Measurements from ENCODE around the gene GPR156. TPM values are rescaled to one million over a fixed set of nuclear protein-coding genes. Genes with fewer than 3 reads are reported as not detected.
A peak's percentile ranks its signal among the peaks of the same experiment; 100 is the strongest.

The GPR156 gene
- total RNA-seq, 1 experiment from 2014 or later: 0.15 TPM

DNA sequence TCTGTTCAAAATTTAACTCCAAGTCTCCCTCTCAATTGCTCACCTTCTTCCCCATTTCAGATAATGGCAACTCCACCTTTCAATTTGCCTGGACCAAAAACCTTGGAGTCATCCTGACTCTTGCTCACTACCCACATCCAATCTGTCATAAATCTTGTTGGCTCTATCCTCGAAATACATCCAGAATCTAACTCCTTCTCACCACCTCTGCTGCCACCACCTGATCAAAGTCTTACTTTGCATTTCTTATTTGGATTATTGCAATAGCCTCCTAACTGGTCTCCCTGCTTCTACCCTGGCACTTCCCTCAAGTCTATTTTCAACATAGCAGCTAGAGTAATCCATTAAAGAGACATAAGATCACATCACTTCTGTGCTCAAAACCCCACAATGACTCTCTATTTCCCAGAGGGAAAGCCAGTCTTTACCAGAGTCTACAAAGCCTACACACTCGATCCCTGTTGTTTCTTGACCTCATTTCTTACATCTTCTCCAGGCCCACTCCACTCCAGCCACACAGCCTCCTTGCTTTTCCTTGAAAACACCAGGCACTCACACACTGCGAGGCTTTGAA, 86.6 kb downstream of the GPR156 start:
- H2AFZ ChIP-seq (ENCODE audit: low read depth, low read length, poor library complexity, severe bottlenecking): no peak overlapping the region

More for the DNA sequence above, 86.6 kb downstream of the GPR156 start:
- Histone ChIP-seq H3K4me2 (ENCODE audit: low read length) (no peak overlapping the region), H3K9me2 (ENCODE audit: insufficient read depth) (no peaks in the 10 kb centered on the region), H3K4me3 (replicated peaks in 1 of 2; ENCODE audit: low read depth in 1 of 2, low read length in 2 of 2) (no peak overlapping the region), H3K4me1 (ENCODE audit: control insufficient read depth in 1 of 2, insufficient read depth in 2 of 2, low read length in 2 of 2) (no peaks in the 10 kb centered on the region), H4K20me1 (ENCODE audit: insufficient read depth) (no peaks in the 10 kb centered on the region), H3K9ac (ENCODE audit: low read length) (no peak overlapping the region), H3K27me3 (ENCODE audit: insufficient read depth, low read length) (no peaks in the 10 kb centered on the region), H3K79me2 (ENCODE audit: insufficient read depth, low read length) (no peaks in the 10 kb centered on the region), H3K9me3 (ENCODE audit: control insufficient read depth in 1 of 2, insufficient read depth in 1 of 2, low read depth in 1 of 2, low read length in 2 of 2) (no peaks in the 10 kb centered on the region), H3K36me3 (ENCODE audit: control insufficient read depth in 1 of 2, insufficient read depth in 2 of 2, low read length in 2 of 2) (no peaks in the 10 kb centered on the region), H3K27ac (ENCODE audit: low read depth, low read length) (no peak overlapping the region)
- RAD21 ChIA-PET (ENCODE audit: low non-redundant PET in 1 of 2, low total read pairs in 2 of 2, uncharacterized antibody in 2 of 2, unreplicated experiment in 2 of 2): no interaction called here
- DNase-seq (ENCODE audit: low read depth, low spot score): peak; percentile 8
- CTCF ChIA-PET: interaction anchor here (1.0 kb wide), 1 partner anchor 11 kb away, joined by 3 read pairs; no protein-coding TSS in a partner anchor
- no TSS peak for BruUV-seq (replicated peaks)
- intact Hi-C loops (cut with micrococcal nuclease): loop anchor here (5.0 kb wide), 1 partner anchor 376 kb away; no protein-coding TSS in a partner anchor
- POLR2A ChIA-PET: no interaction called here
- TF ChIP-seq, protein P1, sequence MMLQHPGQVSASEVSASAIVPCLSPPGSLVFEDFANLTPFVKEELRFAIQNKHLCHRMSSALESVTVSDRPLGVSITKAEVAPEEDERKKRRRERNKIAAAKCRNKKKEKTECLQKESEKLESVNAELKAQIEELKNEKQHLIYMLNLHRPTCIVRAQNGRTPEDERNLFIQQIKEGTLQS (IDR thresholded peaks at IDR 0.05): no peak
- TF ChIP-seq ZNF274 (IDR thresholded peaks at IDR 0.05; ENCODE audit: low read depth, low read length): no peak
- no peak for TF ChIP-seq EZH2phosphoT487 (IDR thresholded peaks at IDR 0.05; ENCODE audit: borderline replicate concordance)
- peak; percentile 72 for TF ChIP-seq RAD21 (IDR thresholded peaks at IDR 0.05; ENCODE audit: low read depth)
- TF ChIP-seq, protein P2, sequence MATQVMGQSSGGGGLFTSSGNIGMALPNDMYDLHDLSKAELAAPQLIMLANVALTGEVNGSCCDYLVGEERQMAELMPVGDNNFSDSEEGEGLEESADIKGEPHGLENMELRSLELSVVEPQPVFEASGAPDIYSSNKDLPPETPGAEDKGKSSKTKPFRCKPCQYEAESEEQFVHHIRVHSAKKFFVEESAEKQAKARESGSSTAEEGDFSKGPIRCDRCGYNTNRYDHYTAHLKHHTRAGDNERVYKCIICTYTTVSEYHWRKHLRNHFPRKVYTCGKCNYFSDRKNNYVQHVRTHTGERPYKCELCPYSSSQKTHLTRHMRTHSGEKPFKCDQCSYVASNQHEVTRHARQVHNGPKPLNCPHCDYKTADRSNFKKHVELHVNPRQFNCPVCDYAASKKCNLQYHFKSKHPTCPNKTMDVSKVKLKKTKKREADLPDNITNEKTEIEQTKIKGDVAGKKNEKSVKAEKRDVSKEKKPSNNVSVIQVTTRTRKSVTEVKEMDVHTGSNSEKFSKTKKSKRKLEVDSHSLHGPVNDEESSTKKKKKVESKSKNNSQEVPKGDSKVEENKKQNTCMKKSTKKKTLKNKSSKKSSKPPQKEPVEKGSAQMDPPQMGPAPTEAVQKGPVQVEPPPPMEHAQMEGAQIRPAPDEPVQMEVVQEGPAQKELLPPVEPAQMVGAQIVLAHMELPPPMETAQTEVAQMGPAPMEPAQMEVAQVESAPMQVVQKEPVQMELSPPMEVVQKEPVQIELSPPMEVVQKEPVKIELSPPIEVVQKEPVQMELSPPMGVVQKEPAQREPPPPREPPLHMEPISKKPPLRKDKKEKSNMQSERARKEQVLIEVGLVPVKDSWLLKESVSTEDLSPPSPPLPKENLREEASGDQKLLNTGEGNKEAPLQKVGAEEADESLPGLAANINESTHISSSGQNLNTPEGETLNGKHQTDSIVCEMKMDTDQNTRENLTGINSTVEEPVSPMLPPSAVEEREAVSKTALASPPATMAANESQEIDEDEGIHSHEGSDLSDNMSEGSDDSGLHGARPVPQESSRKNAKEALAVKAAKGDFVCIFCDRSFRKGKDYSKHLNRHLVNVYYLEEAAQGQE (IDR thresholded peaks at IDR 0.05; ENCODE audit: low read depth): no peak
- no peak for TF ChIP-seq EGR1 (IDR thresholded peaks at IDR 0.05; ENCODE audit: low read depth)
- TF ChIP-seq ELF1 (IDR thresholded peaks at IDR 0.05; ENCODE audit: borderline replicate concordance, low read depth): no peak
- no peak for TF ChIP-seq TCF7L2 (IDR thresholded peaks at IDR 0.05; ENCODE audit: borderline replicate concordance, extremely low read depth, insufficient read depth, insufficient read length)
- TF ChIP-seq, protein P3, sequence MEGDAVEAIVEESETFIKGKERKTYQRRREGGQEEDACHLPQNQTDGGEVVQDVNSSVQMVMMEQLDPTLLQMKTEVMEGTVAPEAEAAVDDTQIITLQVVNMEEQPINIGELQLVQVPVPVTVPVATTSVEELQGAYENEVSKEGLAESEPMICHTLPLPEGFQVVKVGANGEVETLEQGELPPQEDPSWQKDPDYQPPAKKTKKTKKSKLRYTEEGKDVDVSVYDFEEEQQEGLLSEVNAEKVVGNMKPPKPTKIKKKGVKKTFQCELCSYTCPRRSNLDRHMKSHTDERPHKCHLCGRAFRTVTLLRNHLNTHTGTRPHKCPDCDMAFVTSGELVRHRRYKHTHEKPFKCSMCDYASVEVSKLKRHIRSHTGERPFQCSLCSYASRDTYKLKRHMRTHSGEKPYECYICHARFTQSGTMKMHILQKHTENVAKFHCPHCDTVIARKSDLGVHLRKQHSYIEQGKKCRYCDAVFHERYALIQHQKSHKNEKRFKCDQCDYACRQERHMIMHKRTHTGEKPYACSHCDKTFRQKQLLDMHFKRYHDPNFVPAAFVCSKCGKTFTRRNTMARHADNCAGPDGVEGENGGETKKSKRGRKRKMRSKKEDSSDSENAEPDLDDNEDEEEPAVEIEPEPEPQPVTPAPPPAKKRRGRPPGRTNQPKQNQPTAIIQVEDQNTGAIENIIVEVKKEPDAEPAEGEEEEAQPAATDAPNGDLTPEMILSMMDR (IDR thresholded peaks at IDR 0.05 in 2 of 3, conservative IDR thresholded peaks at IDR 0.05 in 1 of 3; ENCODE audit: borderline replicate concordance in 1 of 3, insufficient read depth in 1 of 3, low read depth in 2 of 3, low read length in 2 of 3): peak; percentile 4 to 44 (median 31); a peak in 3 of 6 replicates
- TF ChIP-seq, protein P4, sequence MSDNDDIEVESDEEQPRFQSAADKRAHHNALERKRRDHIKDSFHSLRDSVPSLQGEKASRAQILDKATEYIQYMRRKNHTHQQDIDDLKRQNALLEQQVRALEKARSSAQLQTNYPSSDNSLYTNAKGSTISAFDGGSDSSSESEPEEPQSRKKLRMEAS (IDR thresholded peaks at IDR 0.05): no peak
- ATAC-seq: peak; percentile 74
